GM19023 (cell line): ENCODE results near the gene PTPRN2.
"Not testable (repeated sequence)": the region's sequence is repeated elsewhere in the genome, so short reads cannot be mapped to it uniquely, and the experiment has no call there.

Source experiments
- ATAC-seq: cut with Tn5 transposase; IDR thresholded peaks from one replicate; pipeline ENCODE4 v1.9.1; 2021; ENCODE audit warnings: mild to moderate bottlenecking, moderate library complexity; ENCODE audit not compliant: unreplicated experiment

Gene PTPRN2

GRCh38 chr7:158206341-158206740 lies 381.3 kb downstream of the PTPRN2 start:
- ATAC-seq: no peak

- no peak for ATAC-seq
Observed at GRCh38 chr7:158204453-158204852, 383.2 kb downstream of the PTPRN2 start.

GRCh38 chr7:158203948-158204347 lies 383.7 kb downstream of the PTPRN2 start:
- ATAC-seq: not testable (repeated sequence)

- no peak for ATAC-seq
Observed at GRCh38 chr7:158194365-158194900, 393.2 kb downstream of the PTPRN2 start.

GRCh38 chr7:158193446-158193845 lies 394.2 kb downstream of the PTPRN2 start:
- no peak for ATAC-seq

GRCh38 chr7:158192956-158193355 lies 394.7 kb downstream of the PTPRN2 start:
- ATAC-seq: no peak

- no peak for ATAC-seq
Observed at GRCh38 chr7:158192184-158192835, 395.3 kb downstream of the PTPRN2 start.

GRCh38 chr7:158191671-158192070 lies 396.0 kb downstream of the PTPRN2 start:
- ATAC-seq: no peak

GRCh38 chr7:158190756-158191155 lies 396.9 kb downstream of the PTPRN2 start:
- ATAC-seq: no peak

- no peak for ATAC-seq
Observed at GRCh38 chr7:158188676-158189075, 398.9 kb downstream of the PTPRN2 start.

GRCh38 chr7:158187694-158187994 lies 400.0 kb downstream of the PTPRN2 start:
- no peak for ATAC-seq

- ATAC-seq: no peak
Observed at GRCh38 chr7:158186864-158187693, 400.5 kb downstream of the PTPRN2 start.

GRCh38 chr7:158186406-158186805 lies 401.2 kb downstream of the PTPRN2 start:
- no peak for ATAC-seq

GRCh38 chr7:158185653-158186052 lies 402.0 kb downstream of the PTPRN2 start:
- no peak for ATAC-seq

- ATAC-seq: no peak
Observed at GRCh38 chr7:158183431-158183830, 404.2 kb downstream of the PTPRN2 start.

- ATAC-seq: no peak
Observed at GRCh38 chr7:158176561-158177173, 411.0 kb downstream of the PTPRN2 start.

- ATAC-seq: no peak
Observed at GRCh38 chr7:158175779-158176178, 411.8 kb downstream of the PTPRN2 start.

- ATAC-seq: no peak
Observed at GRCh38 chr7:158174947-158175346, 412.7 kb downstream of the PTPRN2 start.

- ATAC-seq: no peak
Observed at GRCh38 chr7:158167373-158167772, 420.2 kb downstream of the PTPRN2 start.

- no peak for ATAC-seq
Observed at GRCh38 chr7:158166386-158167340, 421.0 kb downstream of the PTPRN2 start.

- no peak for ATAC-seq
Observed at GRCh38 chr7:158165711-158166110, 421.9 kb downstream of the PTPRN2 start.
